Measurements from ENCODE around the gene PHF14. TPM values are rescaled to one million over a fixed set of nuclear protein-coding genes. Genes with fewer than 3 reads are reported as not detected.

Gene PHF14
- total and polyA plus RNA-seq, 8 donors: 27.5 to 85.9 (median 68.0) TPM

GRCh38 chr7:11194492-11194891 is 220.8 kb downstream of the PHF14 start:
- TF ChIP-seq, protein P1, sequence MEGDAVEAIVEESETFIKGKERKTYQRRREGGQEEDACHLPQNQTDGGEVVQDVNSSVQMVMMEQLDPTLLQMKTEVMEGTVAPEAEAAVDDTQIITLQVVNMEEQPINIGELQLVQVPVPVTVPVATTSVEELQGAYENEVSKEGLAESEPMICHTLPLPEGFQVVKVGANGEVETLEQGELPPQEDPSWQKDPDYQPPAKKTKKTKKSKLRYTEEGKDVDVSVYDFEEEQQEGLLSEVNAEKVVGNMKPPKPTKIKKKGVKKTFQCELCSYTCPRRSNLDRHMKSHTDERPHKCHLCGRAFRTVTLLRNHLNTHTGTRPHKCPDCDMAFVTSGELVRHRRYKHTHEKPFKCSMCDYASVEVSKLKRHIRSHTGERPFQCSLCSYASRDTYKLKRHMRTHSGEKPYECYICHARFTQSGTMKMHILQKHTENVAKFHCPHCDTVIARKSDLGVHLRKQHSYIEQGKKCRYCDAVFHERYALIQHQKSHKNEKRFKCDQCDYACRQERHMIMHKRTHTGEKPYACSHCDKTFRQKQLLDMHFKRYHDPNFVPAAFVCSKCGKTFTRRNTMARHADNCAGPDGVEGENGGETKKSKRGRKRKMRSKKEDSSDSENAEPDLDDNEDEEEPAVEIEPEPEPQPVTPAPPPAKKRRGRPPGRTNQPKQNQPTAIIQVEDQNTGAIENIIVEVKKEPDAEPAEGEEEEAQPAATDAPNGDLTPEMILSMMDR (IDR thresholded peaks at IDR 0.05): no peak
- peaks cover 0 to 3% of the 10 kb centered on the region in 2 donors for H3K4me1 ChIP-seq
- peak overlapping the region in 1 of 2 donors; percentile 56 for H3K27ac ChIP-seq
- no peaks in the 10 kb centered on the region for H3K27me3 ChIP-seq
- no peak overlapping the region for H3K4me3 ChIP-seq
- intact Hi-C loops (cut with DNase I): no loop called here
- no peaks in the 10 kb centered on the region for H3K36me3 ChIP-seq
- ATAC-seq: peak; percentile 33
- no peak for DNase-seq
- H3K9me3 ChIP-seq: no peaks in the 10 kb centered on the region

DNA sequence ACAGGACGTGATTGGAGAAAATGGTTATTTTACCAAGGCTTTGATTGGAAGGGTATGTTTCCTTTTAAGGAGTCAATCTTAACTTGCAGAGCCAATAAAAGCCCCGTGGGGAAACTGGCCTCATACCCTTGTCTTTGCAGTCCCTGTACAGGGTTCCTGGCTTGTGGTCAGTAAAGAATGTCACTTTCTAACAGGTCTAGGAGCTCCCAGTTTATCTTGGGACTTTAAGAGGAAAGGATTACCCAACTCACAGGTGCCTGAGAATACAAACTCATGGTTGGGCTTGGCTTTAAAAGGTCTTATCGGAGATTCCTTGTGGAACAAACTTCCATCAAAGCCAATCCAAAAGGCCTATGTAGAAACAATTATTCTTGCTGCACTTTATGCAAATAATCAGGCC is 221.8 kb downstream of the PHF14 start:
- H3K9me3 ChIP-seq: no peaks in the 10 kb centered on the region
- no peaks in the 10 kb centered on the region for H3K36me3 ChIP-seq
- ATAC-seq (peak; percentile 36), DNase-seq (no peak)
- no peak overlapping the region for H3K4me3 ChIP-seq
- peak overlapping the region; percentile 11 to 56 for H3K27ac ChIP-seq
- TF ChIP-seq, protein P1 (IDR thresholded peaks at IDR 0.05): no peak
- H3K4me1 ChIP-seq: peaks cover 0 to 3% of the 10 kb centered on the region in 2 donors
- no peaks in the 10 kb centered on the region for H3K27me3 ChIP-seq
- intact Hi-C loops (cut with DNase I): no loop called here

DNA sequence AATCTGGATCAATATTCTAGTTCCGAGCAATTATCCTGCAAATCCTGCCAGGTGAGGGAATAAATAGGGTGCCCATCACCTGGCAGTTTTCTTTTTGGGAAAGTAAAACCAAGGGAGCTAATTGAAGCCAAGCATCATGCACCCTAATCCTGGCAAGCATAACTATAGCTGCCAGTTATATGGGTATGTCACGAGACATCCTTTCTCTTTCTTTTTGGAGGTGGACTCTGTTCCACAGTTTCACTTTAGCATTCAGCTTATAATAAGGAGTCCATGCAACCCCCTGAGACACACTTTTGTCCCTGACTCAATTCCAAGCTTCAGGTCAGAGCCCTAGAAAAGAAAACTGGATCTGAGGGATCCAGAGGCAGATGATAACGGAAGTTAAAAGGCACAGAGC is 222.5 kb downstream of the PHF14 start:
- intact Hi-C loops (cut with DNase I): no loop called here
- H3K36me3 ChIP-seq: no peaks in the 10 kb centered on the region
- DNase-seq (no peak), ATAC-seq (no peak)
- no peak overlapping the region for H3K4me3 ChIP-seq
- peak overlapping the region in 1 of 2 donors; percentile 11 for H3K27ac ChIP-seq
- peaks cover 0 to 3% of the 10 kb centered on the region in 2 donors for H3K4me1 ChIP-seq
- no peaks in the 10 kb centered on the region for H3K9me3 ChIP-seq
- no peaks in the 10 kb centered on the region for H3K27me3 ChIP-seq
- TF ChIP-seq, protein P1 (IDR thresholded peaks at IDR 0.05): no peak

- H3K36me3 ChIP-seq: no peaks in the 10 kb centered on the region
- no peak overlapping the region for H3K27ac ChIP-seq
- intact Hi-C loops (cut with DNase I): no loop called here
- no peak overlapping the region for H3K4me3 ChIP-seq
- ATAC-seq: no peak
- DNase-seq: no peak
- TF ChIP-seq, protein P1 (IDR thresholded peaks at IDR 0.05): no peak
- no peaks in the 10 kb centered on the region for H3K27me3 ChIP-seq
- H3K9me3 ChIP-seq: no peaks in the 10 kb centered on the region
- no peaks in the 10 kb centered on the region for H3K4me1 ChIP-seq
Measured at GRCh38 chr7:11203224-11203623, 229.6 kb downstream of the PHF14 start.

- no peaks in the 10 kb centered on the region for H3K27me3 ChIP-seq
- H3K4me1 ChIP-seq: no peaks in the 10 kb centered on the region
- no peaks in the 10 kb centered on the region for H3K36me3 ChIP-seq
- H3K27ac ChIP-seq: no peak overlapping the region
- no peak for ATAC-seq
- TF ChIP-seq, protein P1 (IDR thresholded peaks at IDR 0.05): no peak
- DNase-seq: peak in 2 of 4 donors; percentile 35 to 52
- no peak overlapping the region for H3K4me3 ChIP-seq
- no peaks in the 10 kb centered on the region for H3K9me3 ChIP-seq
- intact Hi-C loops (cut with DNase I): no loop called here
Measured at GRCh38 chr7:11203683-11204082, 230.0 kb downstream of the PHF14 start.

All from left lung (tissue), 10 donors.